Ecto neural progenitor cell (in vitro differentiated cells): ENCODE results near the gene GIMAP8.
"Not testable (repeated sequence)": the region's sequence is repeated elsewhere in the genome, so short reads cannot be mapped to it uniquely, and the experiment has no call there.

Experiments used
- DNase-seq: peaks from one replicate; pipeline ENCODE4 v3.0.0-alpha.2; 2018; ENCODE audit warnings: low spot score

The GIMAP8 gene

DNA sequence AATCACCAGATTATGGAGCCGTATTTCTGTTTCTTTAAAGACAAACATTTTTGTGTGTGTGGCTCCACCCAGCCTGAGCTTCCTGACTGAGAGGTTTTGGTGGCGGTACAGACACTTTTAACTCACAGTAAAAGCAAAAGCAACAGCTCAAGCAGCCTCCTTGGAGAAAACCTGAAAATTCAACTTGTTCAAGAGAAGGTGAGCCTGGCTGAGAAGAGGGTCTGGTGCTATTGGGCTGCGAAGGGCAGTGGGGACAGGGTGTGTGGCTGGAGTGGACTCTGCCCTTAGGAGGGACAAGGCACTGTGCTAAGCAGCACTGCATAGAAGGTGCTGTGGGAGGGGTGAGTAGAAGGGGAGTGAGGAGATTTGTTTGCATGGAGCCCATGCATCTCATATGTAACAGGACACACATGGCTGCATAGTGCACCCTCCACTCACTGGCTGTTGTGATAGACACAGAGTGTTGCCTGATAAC lies 64.4 kb downstream of the GIMAP8 start, which contains the start of gene GIMAP7:
Gene GIMAP7 (plus strand): TSS at position 125 of the 475 bp plus-strand sequence. CDS start 5,103 bp downstream, outside the sequence.
- no peak for DNase-seq

DNA sequence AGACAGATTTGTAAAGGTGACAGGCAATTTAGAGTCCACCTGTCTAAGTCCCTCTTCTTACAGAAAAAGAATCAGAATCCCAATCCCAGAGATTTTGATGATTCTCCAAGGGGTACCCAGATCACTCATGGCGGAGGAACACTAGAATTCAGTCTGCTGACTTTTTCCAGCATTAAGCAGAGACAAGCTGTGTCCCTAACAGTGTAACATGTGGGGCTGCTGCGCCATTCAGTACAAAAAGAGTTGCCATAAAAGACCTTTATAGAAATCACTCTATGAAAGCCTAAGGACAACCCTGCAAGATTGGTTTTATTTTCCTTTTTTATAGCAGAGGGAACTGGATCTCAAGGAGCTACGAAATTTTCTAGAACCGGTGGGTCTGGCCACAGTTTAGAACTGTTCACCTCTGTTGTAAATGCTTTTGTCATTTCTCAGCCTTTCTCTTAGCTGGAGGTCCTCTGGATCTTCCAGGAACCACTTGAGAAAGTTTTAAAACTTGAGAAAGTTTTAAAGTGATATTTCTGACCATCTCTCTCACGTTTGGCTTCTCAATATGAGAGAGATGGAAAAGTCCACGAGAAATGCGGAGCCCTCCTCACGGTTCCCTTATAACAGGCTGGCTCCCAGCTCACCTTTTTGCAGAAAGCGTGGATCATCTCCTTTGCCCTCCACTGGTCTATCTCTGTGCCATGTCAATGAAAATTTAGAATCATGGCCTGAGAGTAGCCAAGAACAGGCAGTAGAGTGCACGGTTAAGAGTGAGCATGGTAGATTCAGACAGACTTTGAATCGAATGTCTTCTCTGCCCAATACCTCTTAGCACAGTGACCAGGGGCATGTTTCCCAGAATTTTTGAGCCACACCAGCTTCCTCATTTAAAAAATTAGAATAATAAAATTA lies 65.1 kb downstream of the GIMAP8 start:
- no peak for DNase-seq

DNA sequence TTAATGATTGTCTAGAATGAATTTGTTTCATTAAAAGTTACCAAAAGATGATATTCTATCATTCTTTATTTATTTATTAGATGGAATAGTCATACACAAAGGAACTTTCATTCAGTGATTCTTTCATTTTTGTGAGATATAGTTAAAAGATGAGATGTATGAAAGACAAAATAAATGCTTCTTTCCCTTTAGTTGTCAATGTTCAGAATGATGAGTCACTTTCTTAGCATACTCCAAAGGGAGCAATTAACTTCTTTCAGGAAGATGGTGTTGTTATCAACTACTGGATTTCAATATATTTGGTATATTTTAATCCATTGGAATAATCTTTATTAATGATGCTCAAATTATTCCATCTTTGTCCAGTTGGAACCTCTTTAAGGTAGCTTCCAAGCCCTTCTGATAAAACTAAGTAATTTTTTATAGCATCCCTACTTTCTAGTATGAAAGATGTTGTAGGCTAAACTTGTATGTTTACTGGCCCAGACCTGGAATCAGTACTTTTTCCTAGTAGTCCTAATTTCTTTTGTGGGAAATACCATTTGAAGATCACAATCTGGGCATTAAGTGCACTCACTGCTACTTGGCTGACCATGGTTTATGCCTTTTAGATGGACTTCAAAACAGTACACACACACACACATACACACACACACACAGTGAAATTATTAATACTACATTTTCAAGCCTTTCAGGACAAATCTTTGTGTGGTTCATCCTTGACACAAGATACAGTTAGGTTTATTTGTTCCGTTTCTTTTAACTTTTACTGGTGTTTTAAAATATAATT lies 66.7 kb downstream of the GIMAP8 start:
- no peak for DNase-seq

DNA sequence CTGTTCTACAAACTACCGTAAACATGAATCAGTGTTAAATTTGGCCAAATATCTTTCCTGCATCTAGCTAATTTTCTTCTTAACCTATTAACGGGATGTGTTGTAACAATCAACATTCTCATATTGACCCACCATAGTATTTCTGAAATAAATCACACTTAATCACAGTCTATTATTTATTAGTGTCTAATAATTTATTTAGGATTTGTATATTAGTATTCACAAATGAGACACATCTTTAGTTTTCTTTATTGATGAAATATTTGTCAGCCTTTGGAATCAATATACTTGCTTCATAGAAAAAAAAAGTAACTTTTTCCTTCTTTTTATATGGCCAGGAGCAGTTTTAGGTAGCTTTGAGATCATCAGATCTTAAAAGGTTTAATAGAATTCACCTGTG lies 68.9 kb downstream of the GIMAP8 start:
- no peak for DNase-seq

DNA sequence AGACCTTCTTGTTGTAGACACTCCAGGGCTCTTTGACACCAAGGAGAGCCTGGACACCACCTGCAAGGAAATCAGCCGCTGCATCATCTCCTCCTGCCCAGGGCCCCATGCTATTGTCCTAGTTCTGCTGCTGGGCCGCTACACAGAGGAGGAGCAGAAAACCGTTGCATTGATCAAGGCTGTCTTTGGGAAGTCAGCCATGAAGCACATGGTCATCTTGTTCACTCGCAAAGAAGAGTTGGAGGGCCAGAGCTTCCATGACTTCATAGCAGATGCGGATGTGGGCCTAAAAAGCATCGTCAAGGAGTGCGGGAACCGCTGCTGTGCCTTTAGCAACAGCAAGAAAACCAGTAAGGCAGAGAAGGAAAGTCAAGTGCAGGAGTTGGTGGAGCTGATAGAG lies 69.7 kb downstream of the GIMAP8 start:
- no peak for DNase-seq

DNA sequence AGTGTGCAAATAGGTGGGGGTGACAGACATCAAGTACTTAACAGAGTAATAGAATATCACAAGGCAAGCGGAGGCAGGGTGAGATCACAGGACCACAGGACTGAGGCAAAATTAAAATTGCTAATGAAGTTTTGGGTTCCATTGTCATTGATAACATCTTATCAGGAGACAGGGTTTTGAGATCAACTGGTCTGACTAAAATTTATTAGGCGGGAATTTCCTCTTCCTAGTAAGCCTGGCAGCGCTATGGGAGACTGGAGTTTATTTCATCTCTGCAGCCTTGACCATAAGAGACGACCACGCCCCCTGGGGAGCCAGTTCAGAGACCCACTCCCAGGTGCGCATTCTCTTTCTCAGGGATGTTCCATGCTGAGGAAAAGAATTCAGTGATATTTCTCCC lies 72.5 kb downstream of the GIMAP8 start:
- DNase-seq, result not testable (repeated sequence)

DNA sequence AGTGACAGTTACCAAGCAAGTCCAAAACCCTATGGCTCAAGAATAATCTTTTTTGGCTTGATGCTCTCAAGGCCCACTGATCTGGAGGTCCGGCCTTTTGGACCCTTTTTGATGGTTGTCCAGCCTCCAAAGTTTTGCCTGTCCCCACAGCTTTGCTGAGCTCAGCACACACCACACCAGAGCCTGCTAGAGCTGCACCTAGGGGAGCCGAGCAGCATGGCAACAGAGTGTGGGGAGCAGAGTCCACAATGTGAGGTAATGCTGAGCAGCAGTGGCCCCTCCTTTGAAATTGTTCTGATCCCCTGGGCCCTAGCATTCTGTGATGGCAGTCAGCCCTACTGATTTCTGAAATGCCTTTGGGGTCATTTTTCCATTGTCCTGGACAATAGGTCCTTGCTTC lies 73.6 kb downstream of the GIMAP8 start:
- no peak for DNase-seq
